ENCODE results near the gene APCDD1L.
"Not testable (repeated sequence)": the region's sequence is repeated elsewhere in the genome, so short reads cannot be mapped to it uniquely, and the experiment has no call there.

APCDD1L gene

DNA sequence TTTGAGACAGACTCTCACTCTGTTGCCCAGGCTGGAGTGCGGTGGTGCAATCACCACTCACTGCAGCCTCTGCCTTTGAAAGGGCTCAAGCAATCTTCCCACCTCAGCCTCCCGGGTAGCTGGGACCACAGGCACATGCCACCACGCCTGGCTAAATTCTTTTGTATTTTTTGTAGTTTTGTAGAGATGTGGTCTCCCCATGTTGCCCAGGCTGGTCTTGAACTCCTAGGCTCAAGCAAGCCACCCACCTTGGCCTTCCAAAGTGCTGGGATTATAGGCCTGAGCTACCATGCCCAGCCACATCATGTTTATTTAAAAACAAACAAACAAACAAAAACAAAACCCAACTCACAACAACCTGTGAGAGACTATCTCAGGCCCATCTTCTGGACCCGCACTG, 29.7 kb upstream of the APCDD1L start:
- DNase-seq, result no peak

DNA sequence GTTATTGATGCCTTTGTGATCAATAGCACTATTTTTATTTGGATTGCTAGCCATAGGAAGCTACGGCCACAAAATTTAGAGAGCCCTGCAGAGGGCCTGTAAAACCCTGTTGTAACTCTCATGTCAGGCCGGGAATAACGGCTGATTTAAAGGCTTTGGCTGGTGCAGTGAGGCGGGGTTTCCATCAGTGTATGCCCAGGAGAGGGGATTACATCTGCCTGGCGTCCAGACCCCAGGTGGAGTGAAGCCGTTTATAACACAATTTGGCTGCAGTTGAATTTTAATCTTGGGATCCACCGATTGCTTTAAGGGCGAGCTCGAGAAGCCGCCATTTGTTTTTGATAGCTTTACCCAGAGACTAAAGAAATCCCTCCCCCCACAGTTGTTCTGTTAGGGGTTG, 29.1 kb upstream of the APCDD1L start:
- no peak for DNase-seq

DNA sequence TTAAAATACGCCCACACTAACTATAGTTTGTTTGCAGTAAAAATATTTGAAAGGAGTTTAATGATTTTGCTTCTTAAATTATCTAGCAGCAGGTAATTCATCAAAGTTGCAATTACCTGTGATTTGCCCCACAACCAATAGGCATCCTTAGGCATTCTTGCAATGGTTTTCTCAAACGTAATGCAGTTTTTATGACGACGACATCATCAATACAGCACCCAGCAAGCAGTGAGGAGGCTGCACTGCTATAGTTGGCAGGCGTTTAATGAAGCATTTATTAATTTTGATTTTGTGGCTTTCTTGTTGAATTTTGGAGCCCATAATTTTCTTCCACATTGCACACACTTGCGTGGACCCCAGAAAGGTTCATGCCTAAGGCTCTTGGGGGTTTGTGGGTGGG, 28.1 kb upstream of the APCDD1L start:
- DNase-seq, result no peak

DNA sequence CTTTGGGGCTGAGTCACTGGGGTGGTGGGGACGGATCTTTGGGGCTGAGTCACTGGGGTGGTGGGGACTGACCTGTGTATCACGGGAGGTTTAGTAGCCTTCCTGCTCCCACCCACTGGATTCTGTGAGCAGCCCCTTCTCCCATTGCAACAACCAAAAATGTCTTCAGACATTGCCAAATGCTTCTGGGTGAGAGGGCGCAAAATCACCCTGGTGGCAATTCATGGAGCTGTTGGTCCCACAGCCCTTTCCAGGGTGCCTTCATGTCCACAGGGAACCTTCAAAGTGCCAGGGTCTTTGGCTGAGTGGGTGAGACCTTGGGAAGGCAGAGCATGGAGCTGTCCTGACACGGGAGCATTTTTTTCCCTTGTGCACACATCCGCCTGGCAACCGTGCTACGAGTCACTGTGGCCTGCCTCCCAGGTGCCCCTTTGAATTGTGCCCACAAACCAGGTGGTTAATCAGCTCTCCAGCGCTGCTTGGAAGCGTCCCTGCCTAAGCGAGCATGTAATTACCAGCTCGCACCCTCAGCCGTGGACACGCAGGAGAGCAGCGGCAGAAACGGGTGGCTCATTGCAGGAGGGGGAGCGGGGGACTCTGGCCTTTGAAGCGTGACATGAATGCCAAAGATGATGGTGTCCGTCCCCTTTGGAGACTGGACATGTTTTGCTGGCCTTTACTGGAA, 27.4 kb upstream of the APCDD1L start:
- DNase-seq, result no peak

DNA sequence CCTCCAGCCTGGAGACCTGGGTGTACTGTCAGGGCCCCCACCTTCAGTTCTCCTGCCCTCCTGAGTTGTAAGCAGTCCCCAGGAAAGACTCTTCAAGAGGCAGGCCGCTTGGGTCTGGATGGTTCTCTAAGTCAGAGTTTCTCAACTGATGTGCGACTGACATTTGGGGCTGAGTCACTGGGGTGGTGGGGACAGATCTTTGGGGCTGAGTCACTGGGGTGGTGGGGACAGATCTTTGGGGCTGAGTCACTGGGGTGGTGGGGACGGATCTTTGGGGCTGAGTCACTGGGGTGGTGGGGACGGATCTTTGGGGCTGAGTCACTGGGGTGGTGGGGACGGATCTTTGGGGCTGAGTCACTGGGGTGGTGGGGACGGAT, 26.8 kb upstream of the APCDD1L start:
- DNase-seq, result not testable (repeated sequence)

DNA sequence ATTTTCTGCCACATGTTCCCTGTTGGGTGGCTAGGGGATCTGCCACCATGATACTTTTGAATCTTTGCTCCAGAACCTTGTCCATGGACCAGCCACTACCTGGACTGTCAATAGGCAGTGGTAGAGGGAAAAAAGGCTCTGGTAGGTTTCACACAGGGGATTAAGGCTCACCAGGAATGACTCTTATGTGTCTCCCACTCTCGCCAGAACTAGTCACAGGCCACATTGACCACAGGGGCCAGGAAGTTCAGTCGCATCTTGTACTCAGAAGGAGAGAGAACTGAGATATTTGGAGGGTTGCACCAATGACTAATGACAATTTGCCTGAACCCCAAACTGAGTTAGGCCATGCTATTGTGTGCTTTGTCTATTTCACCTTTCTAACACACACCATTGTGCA, 23.6 kb upstream of the APCDD1L start:
- DNase-seq, result no peak

- no peak for DNase-seq
Observed at GRCh38 chr20:58537831-58538230, 22.6 kb upstream of the APCDD1L start.

DNA sequence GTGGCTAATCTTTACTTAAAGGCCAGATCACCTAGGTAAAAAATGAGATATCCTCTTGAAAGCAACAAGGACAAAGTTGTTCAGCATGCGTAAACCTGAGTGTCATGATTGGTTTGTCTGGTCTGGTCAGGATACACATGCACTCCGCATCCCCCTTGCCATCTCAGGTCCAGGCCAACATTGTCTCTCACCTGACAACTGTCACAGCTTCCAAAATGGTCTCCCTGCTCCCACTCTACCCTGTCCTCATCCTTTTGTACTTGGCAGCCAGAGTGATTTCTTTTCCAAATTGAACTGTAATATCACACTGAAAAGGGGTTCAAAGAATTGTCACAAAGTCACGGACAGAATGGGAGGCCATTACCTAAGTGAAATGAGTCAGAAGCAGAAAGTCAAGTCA, 21.1 kb upstream of the APCDD1L start:
- no peak for DNase-seq

- no peak for DNase-seq
Observed at GRCh38 chr20:58531657-58532056, 16.5 kb upstream of the APCDD1L start.

GRCh38 chr20:58531063-58531462, 15.9 kb upstream of the APCDD1L start:
- DNase-seq, result no peak

- no peak for DNase-seq
Observed at GRCh38 chr20:58528412-58528811, 13.2 kb upstream of the APCDD1L start.

GRCh38 chr20:58526411-58526810, 11.2 kb upstream of the APCDD1L start:
- no peak for DNase-seq

GRCh38 chr20:58524814-58525213, 9.6 kb upstream of the APCDD1L start:
- DNase-seq, result no peak

DNA sequence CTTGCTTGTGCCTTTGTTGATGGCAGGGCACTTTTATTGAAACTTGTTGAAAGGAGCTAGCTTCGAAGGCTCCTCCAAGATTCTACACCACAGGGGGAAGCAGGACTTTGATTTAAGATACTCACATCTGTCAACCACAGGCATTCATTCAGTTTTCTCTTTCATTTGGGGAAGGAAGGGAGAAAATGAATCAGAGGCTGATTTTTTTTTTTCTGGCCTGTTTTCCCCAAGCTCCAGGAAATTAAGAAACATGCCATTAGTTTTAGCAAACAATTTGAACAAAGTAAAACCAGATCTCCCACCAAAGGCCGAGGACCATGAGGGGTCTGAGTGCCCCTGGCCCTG, 8.7 kb upstream of the APCDD1L start:
- DNase-seq, result no peak

- DNase-seq, result no peak
Observed at GRCh38 chr20:58523072-58523970, 8.1 kb upstream of the APCDD1L start.

DNA sequence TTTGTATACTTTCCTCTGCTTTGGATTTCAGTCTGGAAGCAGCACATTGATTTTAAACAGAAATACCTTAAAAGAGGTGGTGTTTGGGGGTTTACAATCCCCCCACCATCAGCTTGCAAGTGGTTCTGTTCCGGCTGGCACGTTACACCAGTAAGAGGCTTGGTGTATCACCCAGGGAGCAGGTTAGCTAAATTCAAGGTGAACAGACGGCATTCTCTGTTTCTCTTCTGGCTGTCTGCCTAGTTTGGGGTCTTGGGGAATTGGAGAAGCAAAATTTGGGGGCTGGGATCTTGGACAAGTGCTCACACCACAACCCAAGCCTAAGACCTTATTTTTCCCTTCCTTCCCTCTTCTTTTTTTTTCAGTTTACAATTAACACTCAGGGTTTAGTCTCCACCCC, 7.5 kb upstream of the APCDD1L start:
- DNase-seq, result no peak

- no peak for DNase-seq
Observed at GRCh38 chr20:58521763-58522162, 6.6 kb upstream of the APCDD1L start.

- no peak for DNase-seq
Observed at GRCh38 chr20:58519940-58520712, 4.9 kb upstream of the APCDD1L start.

DNA sequence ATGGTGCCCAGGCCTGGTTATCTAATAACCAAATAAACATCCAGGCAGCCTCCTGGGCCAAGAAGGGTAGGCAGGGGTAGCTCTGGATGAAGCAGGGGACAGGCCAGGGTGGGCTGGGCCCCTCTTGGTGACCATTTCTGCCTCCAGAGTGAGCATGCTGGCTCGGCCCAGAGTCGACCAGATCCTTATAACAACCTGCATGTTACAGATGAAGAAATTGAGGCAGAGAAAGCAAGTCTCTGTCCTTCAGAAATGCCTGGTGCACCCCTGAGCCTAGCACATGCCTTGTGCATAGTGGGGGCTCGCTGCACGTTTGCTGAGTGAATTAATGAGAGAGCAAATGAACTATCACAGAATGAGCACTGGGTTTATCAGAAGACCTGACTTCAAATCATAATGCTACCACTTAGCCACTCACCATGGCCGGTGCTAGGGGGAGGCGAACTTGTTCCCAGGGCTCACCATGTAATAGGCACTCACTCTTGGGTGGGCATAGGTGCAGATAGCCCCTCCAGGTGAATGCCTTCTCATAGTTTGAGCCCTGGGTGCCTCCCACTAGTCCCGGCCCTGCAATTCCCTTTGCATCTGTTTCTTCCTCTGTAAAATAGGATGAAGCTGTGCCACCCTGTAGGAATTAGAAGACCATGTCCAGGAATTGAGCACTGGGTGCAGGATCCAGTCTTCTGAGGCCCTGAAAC, 3.8 kb upstream of the APCDD1L start:
- DNase-seq, result no peak

DNA sequence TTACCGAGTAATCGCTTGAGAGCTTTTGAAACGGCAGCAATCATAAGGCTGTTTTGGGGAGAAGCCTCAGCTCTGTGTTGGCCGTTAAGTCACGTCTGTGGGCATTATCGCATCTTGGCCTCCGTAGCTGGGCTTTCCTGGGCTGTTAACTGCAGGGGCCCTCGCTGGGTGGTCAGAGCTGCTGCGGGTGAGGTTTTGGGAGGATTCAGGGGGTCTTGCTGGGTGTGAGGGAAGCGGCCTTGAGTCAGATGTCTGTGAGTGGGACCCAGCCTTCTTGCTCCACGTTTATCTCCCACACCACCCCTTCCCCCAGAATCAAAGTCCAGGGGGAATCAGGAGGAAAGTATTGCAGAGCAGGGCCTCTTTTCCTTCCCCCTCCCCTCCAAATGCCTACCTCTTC, 3.2 kb upstream of the APCDD1L start:
- no peak for DNase-seq

DNA sequence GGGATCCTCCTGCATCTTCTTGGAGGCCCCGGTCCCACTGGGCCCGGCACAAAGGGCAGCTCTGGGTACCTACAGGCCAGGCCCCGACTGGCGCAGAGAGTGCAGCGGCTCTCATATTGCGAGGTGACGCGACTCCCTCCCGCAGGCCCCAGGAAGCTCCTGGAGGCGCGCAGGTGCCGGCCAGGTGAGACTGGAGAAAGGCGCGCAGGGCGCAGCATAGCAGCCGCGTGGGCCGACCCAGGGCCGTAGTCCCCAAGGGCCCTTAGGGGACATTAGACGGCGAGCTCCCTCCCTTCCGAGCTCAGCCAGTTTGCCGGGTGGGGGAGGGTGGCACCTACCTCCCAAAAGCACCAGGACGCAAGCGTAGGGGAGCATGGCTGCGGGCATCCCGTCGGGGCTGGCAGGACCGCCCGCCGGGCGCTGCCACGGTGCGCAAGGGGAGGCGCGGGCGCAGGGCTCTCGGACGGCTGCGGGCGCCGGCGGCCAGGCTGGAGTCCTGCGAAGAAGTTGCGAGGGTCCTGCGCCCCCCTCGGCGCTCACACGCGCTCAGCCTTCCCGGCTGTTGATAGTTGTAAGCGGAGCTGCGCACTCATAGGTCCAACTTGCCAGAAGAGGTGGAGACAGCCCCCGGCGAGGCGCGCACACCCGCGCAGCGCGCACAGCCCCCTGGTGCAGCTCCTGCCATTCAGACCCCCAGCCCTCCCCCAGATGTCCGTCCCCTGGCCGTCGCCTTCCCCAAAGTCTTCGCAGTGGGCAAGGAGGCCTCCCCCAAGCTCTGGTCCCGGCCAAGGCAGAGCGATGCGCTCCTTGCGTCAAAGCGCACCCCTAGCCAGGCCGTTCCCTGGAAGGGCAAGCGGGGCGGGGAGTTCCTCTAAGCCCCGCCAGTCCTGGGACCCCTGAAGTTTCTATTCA, 622 bp downstream of the APCDD1L start:
- no peak for DNase-seq

Measured in activated naive CD4-positive, alpha-beta T cell treated with anti-CD3 and anti-CD28 coated beads, Interleukin-2, amount 50 U/mL, for 16 hours (primary cell).